ENCODE results near the gene DVL2.
"Not testable (repeated sequence)": the region's sequence is repeated elsewhere in the genome, so short reads cannot be mapped to it uniquely, and the experiment has no call there.

Gene DVL2

DNA sequence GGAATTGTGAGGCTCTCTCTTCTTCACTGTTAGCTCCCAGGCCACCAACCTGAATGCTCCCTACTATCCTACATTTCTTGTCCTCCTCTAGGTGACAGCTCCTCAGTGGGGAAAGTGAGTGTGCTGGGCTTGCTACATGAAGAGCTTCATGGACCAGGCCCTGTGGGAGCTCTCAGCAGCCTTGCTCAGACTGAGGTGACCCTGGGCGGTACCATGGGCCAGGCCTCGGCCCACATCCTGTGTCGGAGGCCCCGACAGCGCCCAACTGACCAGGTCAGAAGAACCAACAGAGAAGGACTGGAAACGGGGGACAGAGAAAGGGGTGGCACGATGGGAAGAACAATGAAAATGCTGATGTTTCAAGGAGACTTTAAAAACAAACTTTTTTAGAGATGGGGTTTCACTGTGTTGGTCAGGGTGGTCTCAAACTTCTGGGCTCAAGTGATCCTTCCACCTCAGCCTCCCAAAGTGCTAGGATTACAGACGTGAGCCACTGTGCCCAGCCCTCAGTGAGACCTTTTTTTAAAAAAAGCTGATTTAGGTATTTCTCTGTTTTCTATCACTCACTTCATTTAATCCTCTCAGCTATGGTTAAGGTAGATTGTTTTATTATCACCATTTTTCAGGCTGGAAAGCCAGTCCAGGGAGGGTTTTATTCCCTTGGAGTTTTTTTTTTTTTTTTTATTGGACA, 22.6 kb upstream of the DVL2 start:
- DNase-seq (ENCODE audit: low read depth in 2 of 2): no peak

DNA sequence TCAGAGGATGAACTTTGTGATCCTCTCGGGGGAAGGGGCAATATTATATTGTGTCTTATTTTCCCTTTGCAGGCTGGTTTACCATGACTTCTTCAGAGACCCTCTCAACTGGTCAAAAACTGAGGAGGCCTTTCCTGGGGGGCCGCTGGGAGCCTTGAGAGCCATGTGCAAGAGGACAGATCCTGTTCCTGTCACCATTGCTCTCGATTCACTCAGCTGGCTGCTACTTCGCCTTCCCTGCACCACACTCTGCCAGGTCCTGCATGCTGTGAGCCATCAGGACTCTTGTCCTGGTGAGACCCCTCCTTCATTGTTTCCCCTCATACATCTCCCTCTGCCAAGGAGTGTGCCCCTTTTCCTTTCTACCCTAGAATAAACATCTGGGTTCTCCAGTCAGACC, 20.2 kb upstream of the DVL2 start:
- no peak for DNase-seq (ENCODE audit: low read depth in 2 of 2)

DNA sequence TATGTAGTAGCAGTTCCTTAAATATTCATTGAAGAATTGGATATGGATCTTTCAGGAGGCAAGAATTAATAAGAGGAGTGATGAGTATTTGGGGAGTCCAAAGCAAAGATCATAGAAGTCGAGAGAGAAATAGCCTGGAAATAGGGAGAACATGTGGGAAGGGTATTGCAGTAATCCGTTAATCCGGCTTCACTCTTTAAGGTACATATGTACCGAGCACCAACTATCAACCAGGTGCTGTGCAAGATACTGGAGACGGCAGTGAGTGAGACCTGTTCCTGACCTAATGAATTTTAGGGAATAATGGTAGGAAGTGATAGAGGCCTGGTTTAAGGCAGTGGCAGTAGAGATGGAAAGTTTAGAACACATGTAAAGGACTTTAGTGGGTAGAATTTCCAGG, 18.8 kb upstream of the DVL2 start:
- no peak for DNase-seq (ENCODE audit: low read depth in 2 of 2)

DNA sequence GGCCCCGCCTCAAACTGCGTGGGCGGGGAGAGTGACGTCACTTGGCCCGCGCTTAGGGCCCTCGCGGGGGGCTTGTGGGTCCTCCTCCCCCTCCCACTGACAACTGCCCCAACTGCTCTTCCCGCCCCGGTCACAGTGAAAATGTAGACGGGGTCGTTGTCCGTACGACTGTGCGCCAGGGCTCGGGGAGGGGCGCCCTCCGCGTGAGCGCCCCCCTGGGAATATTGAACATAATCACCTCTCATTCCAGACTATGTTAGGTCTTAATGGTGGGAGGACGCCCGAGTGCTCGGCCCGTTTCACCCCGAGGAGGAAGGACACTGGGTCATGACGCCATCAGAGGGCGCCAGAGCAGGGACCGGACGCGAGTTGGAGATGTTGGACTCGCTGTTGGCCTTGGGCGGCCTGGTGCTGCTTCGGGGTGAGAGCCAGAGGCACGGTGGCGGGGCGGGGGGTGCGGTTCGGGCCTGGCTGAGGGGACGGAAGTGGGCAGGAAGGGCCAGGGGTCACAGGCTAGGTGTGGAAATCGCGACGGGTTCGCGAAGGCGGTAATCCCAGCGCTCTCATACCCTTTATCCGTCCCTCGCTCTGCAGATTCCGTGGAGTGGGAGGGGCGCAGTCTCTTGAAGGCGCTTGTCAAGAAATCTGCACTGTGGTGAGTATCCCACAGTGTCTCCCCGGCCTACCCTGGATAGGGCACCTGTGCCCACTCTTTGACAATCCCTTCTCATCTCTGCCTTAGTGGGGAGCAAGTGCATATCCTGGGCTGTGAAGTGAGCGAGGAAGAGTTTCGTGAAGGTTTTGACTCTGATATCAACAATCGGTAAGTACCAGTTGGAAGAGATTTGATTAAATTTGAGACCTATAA, 18.1 kb upstream of the DVL2 start, which contains the start of gene ELP5:
ELP5 (plus strand) TSS at position 40 of the 868 bp plus-strand sequence; CDS start at position 376, 336 bp downstream.
- peak; percentile 79 to 80 for DNase-seq (ENCODE audit: low read depth in 2 of 2)

DNA sequence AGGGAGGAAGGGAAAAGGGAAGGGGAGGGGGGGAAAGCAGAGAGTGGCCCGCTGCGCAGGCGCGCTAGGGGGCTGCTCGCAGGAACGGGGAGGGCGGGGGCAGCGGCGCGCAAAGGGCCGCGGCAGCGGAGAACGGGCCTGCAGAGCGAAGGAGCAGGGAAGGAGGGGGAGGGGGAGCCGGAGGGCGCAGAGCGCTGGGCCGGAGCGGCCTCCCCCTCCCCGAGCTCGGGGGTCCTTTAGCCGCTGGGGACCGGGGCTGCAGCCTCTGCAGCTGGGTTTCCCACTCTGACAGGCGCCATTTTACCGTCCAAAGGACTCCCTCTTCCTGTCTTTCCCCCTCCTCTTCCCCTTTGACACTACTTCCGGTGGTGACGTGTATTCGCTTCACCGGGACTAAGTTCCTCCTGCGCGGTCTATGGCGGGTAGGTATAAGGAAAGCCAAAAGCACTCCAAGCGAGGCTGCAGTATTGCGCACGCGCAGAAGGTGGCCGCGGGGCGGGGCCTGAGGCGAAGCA, 17.4 kb upstream of the DVL2 start, which contains the start of gene CTDNEP1:
CTDNEP1 (minus strand) TSS at position 74 of the 515 bp plus-strand sequence. CDS start 438 bp downstream, outside the sequence.
- DNase-seq (ENCODE audit: low read depth in 2 of 2): peak; percentile 97 to 99

DNA sequence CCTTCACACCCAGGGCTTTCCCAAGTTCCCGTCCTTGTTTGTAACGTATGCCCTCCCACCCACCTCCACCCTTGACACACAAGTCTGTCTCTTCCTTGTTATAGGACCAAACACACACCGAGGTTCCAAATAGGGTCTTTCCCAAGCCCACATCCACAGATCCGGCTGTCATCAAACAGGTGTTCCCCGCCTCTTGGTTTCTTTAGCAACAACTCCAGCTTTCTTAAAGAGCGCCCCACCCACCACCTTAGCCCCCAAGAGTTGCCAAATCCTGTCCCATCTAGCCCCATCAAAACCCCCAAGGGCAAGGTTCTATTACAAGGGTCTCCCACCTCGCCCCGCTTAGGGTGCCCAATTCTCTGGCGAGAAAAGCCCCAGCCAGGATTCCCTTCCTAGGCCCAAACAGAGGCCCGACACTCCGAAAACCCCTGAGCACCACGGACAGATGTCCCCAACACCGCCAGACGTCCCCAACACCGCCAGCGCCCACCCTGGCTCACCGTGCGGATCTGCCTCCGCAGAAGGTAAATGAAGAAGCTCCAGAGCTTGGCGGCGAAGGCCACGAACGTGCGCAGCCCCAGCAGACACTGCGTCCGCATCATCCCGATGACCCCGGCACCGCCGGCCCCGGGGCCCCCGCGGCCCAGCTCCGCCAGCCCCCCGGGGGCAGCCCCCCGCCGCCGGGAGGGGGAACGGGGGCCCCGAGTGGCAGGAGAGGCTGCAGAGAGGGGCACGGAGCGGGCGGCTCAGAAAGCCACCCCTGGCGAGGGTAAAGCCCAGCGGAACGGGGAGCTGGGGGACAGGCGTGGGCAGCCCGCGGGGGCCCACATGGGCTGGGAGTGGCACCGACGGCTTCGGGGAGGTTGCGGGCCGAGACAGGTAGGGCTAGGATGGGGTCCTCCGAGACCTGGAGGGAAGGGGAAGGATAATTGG, 16.6 kb upstream of the DVL2 start:
- no peak for DNase-seq (ENCODE audit: low read depth in 2 of 2)

DNA sequence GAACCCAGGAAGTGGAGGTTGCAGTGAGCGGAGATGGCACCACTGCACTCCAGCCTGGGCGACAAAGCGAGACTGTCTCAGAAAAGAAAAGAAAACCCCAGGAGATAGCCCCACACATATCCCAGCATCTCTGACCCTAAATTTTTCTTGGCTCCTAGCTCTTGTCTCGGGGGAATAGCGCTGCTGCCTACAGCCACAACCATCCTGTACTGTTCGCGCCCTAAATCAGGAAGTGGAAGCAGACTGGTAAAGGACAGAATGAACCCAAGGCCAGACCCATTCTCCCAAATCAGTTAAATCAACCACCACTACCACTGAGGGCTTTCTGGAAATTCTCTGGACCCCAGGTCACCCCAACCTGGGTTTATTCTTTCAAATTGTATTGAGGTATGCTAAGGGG, 15.5 kb upstream of the DVL2 start:
- DNase-seq (ENCODE audit: low read depth in 2 of 2): no peak

DNA sequence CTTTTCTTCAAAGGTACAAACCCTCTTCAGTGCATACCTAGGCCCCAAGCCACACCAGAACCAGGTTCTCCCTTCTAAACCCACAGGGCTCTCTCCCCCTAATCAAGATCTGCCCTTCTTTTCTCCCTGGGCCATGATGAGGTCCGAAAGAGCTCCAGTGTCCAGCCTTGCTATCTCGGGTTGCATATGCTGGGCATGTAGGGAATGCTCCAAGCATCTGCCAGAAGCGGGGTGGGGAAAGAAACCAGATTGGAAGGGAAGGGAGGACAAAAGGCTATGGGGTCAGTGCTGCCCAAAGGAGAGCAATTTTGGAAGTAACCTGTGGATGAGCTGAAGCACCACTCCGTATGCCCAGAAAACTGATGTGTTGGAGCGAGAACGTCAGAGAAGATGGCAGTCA, 14.9 kb upstream of the DVL2 start:
- DNase-seq (ENCODE audit: low read depth in 2 of 2): no peak

DNA sequence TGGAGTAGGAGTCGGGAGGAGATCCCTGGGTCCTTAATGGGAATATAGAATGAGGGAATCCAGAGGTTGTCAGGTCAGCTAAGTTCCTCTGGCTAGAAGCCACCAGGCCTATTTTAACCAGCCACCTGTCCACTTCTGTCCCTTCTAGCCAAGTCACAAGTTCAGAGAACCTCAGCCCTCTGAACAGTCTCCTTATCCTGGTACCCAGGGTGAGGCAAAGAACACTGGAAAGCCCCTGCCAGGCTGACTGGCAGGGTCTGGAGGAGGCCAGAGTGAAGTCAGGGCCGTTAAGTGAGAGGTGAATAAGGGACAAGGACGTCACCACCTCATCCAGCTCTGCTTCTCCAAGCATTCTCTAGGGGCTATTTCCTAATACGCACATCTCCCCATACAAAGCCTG, 14.5 kb upstream of the DVL2 start:
- DNase-seq (ENCODE audit: low read depth in 2 of 2): no peak

DNA sequence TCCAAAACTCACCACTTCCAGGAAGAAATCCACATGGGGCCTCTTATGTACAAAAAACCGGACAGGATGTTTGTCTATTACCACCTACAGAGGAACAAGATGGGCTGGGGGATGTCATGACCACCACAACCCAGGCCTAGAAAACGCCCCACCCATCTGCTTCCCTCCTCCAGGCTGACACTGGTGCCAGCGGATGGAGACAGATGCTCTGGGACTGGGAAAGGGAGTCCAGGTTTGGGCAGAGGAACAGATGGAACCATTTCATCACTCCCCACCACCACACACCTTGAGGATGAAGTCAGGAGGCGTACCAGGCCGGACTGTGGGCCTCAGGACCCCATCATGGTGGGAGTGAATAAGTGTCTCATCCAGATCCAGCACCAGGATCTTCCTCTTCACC, 12.5 kb upstream of the DVL2 start:
- no peak for DNase-seq (ENCODE audit: low read depth in 2 of 2)

DNA sequence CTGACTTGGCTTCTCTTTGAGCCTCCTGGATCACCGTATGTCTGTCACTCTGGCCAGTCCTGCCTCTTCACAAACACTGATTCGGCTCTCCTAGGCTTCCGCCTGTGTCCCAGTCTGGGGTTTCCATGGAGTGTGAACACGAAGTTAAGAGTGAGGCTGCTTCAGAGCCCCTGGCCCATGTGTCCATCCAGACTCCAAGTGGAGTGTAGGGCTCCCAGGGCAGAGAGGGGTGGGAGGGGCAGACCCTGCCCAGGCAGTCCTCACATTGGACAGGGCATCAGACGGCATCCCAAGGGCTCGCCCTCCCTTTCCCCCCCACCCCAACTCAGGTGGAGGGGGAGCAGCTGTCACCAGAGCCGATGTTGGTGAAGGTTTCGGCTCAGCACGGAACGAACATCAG, 9.5 kb upstream of the DVL2 start:
- not testable (repeated sequence) for DNase-seq (ENCODE audit: low read depth in 2 of 2)

DNA sequence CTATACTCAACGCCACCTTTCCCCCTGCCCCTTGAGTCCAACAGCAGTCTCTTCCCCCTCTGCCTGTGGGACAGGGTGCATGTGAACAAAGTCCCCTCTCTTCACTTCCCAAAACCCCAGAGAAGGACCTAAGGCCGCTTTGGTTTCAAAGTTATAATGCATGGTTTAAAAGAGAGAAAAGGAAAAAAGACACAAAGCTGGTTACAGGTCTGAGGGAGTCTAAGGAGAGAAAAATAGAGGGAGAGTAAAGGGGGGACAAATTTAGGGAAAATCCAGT, 9.1 kb upstream of the DVL2 start:
- DNase-seq (ENCODE audit: low read depth in 2 of 2): no peak

DNA sequence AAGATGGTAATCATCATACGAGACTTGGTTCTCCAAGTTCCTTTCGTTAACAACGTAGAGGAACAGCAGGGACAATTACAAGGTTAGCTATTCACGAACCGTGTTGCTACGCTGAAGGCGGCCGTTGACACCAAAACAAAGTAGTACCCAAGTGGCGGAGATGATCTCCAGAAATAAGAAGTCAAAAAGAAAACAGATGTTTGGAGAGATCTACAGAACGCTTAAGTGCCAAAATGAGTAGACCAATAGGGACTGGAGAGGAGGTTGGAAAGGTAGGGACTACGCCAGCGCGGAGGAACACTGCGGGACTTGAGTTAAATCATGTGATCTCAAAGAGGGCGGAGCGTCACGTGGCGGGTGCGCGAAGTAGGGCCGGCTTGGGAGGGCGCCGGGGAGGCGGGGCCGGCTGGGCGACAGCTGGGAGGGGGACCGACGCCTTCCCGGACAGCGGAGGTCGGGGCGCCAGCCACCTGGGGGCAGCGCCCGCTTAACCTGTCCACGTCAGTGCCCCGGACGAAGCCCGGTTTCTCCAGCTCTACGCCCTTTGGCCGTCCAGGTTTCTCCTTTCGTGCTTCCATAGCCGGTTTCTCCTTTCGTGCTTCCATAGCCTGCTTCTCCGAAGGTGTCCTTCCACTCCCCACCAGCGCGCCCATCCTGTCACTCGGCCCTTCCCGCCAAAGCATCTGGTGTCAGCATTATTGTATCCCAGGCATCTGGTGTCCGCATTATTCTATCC, 8.6 kb upstream of the DVL2 start:
- DNase-seq (ENCODE audit: low read depth in 2 of 2): peak; percentile 89 to 91

DNA sequence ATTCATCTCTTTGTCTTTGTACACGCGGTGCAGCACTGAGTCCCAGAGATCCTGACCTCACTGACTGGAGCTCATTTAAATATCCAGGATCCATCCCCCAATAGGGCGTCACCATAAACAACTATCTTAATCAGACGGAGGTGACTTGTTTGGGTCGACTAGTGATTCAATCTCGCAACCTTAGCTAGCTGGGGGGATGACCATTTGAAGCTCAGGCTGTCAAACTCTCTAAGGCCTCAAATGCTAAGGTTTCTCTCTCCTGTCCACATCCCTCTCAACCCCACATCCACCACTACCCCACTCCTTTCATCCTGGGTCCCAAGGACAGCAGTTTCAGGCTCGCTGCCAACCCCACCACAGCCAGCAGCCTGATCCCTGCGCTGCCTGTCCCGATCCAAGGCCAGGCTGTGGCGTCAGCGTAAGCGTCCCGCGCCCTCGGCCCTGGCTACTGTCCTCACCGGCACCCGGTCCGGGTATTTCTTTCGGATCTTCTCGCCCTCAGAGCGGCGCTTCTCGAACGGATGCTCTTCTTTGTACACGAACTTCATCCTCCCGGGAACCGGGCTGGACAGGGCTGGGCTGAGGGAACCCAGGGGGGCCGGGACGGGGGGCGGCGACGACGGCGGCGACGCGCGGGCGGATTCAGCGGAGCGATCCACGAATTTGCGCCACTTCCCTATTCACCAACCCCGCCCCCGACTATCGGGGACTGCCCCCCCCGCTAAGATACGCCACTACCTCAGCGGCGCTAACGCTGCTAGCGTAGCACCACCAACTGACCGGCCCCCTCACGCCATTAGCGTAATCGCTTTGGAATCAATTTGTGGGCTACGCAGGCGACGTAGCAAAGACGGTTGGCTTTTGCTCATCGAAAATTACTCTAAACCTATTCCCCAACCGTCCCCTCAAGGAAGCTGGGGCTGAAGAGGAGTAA, 7.7 kb upstream of the DVL2 start, which contains the start of gene GABARAP:
GABARAP (minus strand) TSS at position 667 of the 934 bp plus-strand sequence; CDS start at position 548, 119 bp downstream.
- DNase-seq (ENCODE audit: low read depth in 2 of 2): peak; percentile 89

DNA sequence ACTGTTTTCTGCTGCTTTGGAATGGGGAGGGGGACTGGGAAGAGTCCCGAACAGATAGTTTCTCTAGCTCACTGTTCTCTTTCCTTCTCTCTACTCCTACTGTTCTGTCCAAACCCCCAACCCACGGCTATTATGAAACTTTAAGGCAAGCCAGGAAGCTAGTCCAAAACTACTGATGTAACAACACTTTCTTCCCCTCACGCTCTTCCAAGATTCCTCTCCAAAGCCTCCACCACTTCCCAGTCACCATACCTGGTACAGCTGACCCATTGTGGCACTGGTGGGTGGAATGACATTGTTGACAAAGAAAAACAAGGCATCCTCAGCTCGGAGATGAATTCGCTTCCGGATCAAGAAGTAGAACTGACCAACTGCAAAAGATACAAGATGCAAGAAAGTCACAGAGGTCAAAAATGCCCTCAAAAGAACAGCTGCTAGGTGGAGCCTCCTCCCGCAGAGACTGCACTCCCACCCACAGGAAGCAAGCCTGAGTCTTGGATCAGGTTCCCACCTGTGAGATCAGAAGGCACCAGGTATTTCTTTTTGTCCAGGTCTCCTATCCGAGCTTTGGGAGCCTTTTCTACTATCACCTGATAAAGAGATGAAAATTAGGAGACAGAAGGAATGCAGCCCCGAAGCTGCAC, 6.9 kb upstream of the DVL2 start:
- no peak for DNase-seq (ENCODE audit: low read depth in 2 of 2)

DNA sequence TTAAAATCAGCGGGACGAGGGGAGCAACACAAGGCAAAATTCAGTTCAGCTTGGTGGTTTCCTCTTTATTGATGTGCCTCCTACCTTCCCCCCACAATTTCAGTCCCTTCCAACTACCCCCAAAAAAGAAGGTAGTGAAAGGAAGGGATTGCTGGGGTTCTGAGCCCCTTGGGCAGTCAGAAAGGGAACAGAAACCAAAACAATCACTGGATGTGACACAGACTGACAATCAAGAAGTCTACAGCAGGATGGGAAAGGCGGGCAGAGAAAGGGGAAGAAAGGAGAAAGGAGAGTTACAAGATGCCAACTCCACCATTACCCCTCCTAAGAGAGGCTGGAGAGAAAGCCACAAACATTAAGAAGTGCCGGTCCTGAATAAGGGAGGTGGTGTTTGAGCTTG, 6.1 kb upstream of the DVL2 start:
- DNase-seq (ENCODE audit: low read depth in 2 of 2): no peak

DNA sequence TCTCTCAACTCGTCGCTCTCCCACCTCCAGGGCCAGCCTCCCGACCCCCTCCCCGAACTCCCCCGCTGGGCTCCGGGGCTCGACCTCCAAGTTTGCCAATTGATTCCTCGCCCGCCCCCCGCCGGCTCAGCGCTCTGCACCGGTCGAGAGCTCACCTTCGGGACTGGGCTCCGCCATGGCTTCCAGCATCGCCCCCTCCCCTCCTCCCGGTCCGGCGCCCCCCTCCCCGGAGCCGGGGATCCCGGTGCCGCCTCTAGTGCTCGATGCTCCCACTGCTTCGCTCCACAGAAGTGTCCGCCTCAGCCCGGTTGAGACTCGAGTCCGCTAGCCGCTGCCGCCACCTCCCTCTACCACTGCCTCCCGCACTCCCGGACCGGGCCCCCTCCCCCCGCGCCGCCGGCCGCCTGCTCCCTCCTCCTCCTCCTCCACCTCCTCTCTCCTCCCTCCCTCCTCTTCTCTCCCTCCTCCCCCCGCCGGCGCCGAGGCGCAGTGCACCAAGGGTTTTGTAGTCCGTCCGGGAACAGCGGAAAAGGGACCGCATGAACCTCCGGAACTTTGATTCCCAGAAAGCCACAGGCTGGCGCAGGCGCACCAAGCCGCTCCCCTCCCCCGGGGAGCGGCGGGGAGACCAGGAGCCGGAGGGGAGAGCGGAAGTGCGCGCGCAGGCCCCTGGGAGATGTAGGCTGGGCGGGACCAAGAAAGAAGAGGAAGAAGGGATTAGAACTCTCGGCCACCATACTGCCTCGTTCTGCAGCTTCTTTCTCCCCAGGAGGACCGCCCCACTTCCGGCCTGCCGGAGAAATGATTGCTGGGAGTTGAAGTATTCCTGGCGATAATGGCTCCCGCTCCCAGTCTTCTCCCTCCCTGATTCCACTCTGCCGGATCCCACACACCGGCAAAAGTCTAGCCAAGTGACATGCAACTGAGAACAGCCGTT, 5.0 kb upstream of the DVL2 start, which contains the start of gene PHF23:
PHF23 (minus strand) TSS at position 367 of the 937 bp plus-strand sequence; CDS start at position 189, 178 bp downstream.
- DNase-seq (ENCODE audit: low read depth in 2 of 2): peak; percentile 97 to 98

Data from stimulated activated CD8-positive, alpha-beta memory T cell treated with anti-CD3 and anti-CD28 coated beads, Interleukin-7, amount 100 ng/mL, for 4 hours (primary cell).